A673 (cell line): ENCODE data around the gene PACS2. TPM values are rescaled to one million over a fixed set of nuclear protein-coding genes. Genes with fewer than 3 reads are reported as not detected.

Experiments
- BruUV-seq: library from RNA; stranded (reverse); fragments of 400-500 nt; replicated peaks from 2 replicates; lab custom pipeline; 2021; lab: Mats Ljungman, UMichigan
- CTCF ChIA-PET: fragments of 300-600 bp; sonication (Branson Sonifier 250); formaldehyde crosslinking; loops from one replicate; lab custom pipeline; 2022; ENCODE audit warnings: antibody characterized with exemption; lab: Charles Lee
- POLR2A ChIA-PET: fragments of 300-600 bp; sonication (Branson Sonifier 250); formaldehyde crosslinking; loops from one replicate; lab custom pipeline; 2022; ENCODE audit warnings: antibody characterized with exemption; ENCODE audit not compliant: low non-redundant PET; lab: Charles Lee
- DNase-seq: peaks from one replicate; pipeline ENCODE4 v3.0.0-alpha.2; 2015; ENCODE audit warnings: low spot score
- H3K27ac ChIP-seq: fragments of 200-600 bp; sonication (generic); 2 replicates; pipeline ENCODE4 v1.5.1; 2016; ENCODE audit warnings: mixed run types, low read depth, mild to moderate bottlenecking, mixed read lengths, antibody characterized with exemption, low read length; ENCODE audit not compliant: poor library complexity, severe bottlenecking
- H3K27me3 ChIP-seq: fragments of 200-600 bp; sonication (generic); replicated peaks from 2 replicates; pipeline ENCODE4 v1.6.1; 2017; ENCODE audit warnings: mixed run types, low read depth, mild to moderate bottlenecking, mixed read lengths, antibody characterized with exemption, low read length; ENCODE audit not compliant: insufficient read depth, poor library complexity
- H3K36me3 ChIP-seq: fragments of 200-600 bp; sonication (generic); 2 replicates; pipeline ENCODE4 v1.6.1; 2016; ENCODE audit warnings: mixed run types, mild to moderate bottlenecking, mixed read lengths, antibody characterized with exemption, low read length; ENCODE audit not compliant: insufficient read depth, poor library complexity, severe bottlenecking
- H3K4me1 ChIP-seq: fragments of 200-600 bp; sonication (generic); 2 replicates; pipeline ENCODE4 v1.6.1; 2017; ENCODE audit warnings: mixed run types, mild to moderate bottlenecking, mixed read lengths, antibody characterized with exemption, low read length; ENCODE audit not compliant: insufficient read depth, poor library complexity, severe bottlenecking
- H3K4me3 ChIP-seq: fragments of 200-600 bp; sonication (generic); 2 replicates; pipeline ENCODE4 v1.5.1; 2016; ENCODE audit warnings: low read depth, mixed run types, mild to moderate bottlenecking, mixed read lengths, low read length; ENCODE audit not compliant: poor library complexity, severe bottlenecking
- H3K9me3 ChIP-seq: fragments of 200-600 bp; sonication (generic); 2 replicates; pipeline ENCODE4 v1.6.1; 2016; ENCODE audit warnings: mixed run types, low read depth, mild to moderate bottlenecking, mixed read lengths, antibody characterized with exemption, low read length; ENCODE audit not compliant: poor library complexity, severe bottlenecking
- EZH2 ChIP-seq: fragments of 200-600 bp; sonication (generic); IDR thresholded peaks from 2 replicates; pipeline ENCODE4 v1.6.1; 2017; ENCODE audit warnings: borderline replicate concordance, low read depth, mild to moderate bottlenecking, mixed read lengths, antibody characterized with exemption, low read length; ENCODE audit not compliant: poor library complexity, severe bottlenecking
- intact Hi-C: fragments of 100-400 bp; cut with micrococcal nuclease; formaldehyde crosslinking; loops from one replicate; pipeline ENCODE4 v1.10.0; 2022; ENCODE audit not compliant: unreplicated experiment
- total RNA-seq: library from RNA; stranded (reverse); gene quantifications from 2 replicates; pipeline ENCODE4 v1.2.3, GENCODE V29; 2021
- TF ChIP-seq, protein P1 (sequence below): fragments of 300-800, 200-600 bp; sonication (generic); conservative IDR thresholded peaks from 2 replicates; pipeline ENCODE4 v1.5.1; 2017; ENCODE audit warnings: low read depth, mild to moderate bottlenecking, antibody characterized with exemption, low read length, moderate library complexity, mixed read lengths

The PACS2 gene
- total RNA-seq, 1 experiment from 2014 or later, result 52.5 TPM

GRCh38 chr14:105311838-105312237 is 2.7 kb upstream of the PACS2 start:
- no peak overlapping the region for H3K4me3 ChIP-seq
- no peaks in the 10 kb centered on the region for H3K9me3 ChIP-seq
- no peaks in the 10 kb centered on the region for H3K27me3 ChIP-seq
- no peaks in the 10 kb centered on the region for H3K36me3 ChIP-seq
- peaks cover 14% of the 10 kb centered on the region for H3K4me1 ChIP-seq
- TF ChIP-seq EZH2, result no peak
- TF ChIP-seq, protein P1, sequence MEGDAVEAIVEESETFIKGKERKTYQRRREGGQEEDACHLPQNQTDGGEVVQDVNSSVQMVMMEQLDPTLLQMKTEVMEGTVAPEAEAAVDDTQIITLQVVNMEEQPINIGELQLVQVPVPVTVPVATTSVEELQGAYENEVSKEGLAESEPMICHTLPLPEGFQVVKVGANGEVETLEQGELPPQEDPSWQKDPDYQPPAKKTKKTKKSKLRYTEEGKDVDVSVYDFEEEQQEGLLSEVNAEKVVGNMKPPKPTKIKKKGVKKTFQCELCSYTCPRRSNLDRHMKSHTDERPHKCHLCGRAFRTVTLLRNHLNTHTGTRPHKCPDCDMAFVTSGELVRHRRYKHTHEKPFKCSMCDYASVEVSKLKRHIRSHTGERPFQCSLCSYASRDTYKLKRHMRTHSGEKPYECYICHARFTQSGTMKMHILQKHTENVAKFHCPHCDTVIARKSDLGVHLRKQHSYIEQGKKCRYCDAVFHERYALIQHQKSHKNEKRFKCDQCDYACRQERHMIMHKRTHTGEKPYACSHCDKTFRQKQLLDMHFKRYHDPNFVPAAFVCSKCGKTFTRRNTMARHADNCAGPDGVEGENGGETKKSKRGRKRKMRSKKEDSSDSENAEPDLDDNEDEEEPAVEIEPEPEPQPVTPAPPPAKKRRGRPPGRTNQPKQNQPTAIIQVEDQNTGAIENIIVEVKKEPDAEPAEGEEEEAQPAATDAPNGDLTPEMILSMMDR, result no peak
- no peak for DNase-seq
- CTCF ChIA-PET, result no interaction called here
- POLR2A ChIA-PET, result no interaction called here
- no TSS peak for BruUV-seq
- intact Hi-C loops, result no loop called here
- no peak overlapping the region for H3K27ac ChIP-seq

- BruUV-seq, result no TSS peak
- Histone ChIP-seq H3K36me3 (no peaks in the 10 kb centered on the region), H3K4me3 (no peak overlapping the region), H3K27ac (no peak overlapping the region), H3K27me3 (no peaks in the 10 kb centered on the region), H3K9me3 (no peaks in the 10 kb centered on the region), H3K4me1 (peaks cover 17% of the 10 kb centered on the region)
- DNase-seq, result no peak
- ChIA-PET POLR2A (no interaction called here), CTCF (no interaction called here)
- no peak for TF ChIP-seq EZH2
- intact Hi-C loops, result no loop called here
Measured at GRCh38 chr14:105312973-105313372, 1.6 kb upstream of the PACS2 start.

DNA sequence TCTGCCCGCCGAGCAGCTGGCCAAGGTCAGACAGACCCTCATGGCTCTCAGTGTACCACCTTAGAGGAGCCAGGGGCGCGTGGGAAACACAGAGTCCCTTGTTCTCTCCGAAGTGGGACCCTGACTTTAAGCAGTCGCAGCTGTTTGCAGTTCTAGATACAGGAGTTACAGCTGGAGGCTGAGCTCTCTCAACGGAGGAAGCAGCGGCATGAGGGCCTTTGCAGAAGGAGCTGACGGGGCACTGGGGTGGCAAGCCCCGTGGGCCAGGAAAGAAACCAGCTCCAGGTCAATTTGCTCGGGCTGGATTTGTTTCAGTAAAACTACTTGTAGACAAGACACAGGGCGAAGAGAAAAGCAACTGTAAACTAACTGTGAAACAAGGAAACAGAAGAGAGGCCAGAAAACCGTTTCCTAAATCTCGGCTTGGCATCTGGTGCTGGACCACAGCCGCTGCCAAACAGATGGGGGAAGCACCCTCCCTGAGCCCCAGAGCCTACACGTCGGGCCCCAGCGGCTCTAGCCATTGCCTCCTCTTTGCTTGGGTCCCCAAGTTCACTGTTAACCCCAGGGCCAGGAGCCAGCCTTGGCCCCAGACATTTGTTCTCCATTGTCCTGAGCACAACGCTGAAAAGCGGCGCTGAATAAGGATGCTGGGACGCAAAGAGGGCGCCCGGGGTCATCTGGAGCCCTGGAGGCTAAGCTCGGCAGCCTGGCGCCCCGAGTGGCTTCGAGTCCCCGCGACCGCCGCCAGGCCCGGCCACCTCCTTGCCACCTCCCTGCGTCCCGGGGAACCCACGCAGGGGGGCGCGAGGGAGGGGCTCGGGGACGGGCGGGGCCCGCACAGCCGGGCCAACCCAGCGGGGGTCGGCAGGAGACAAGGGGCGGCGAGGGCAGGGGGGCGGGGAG is 914 bp upstream of the PACS2 start:
- Histone ChIP-seq H3K4me1 (peaks cover 17% of the 10 kb centered on the region), H3K9me3 (no peaks in the 10 kb centered on the region), H3K27me3 (no peaks in the 10 kb centered on the region), H3K27ac (peak overlapping the region; percentile 38), H3K36me3 (no peaks in the 10 kb centered on the region), H3K4me3 (peak overlapping the region; percentile 50)
- no TSS peak for BruUV-seq
- ChIA-PET CTCF (interaction anchor here (0.6 to 1.5 kb wide), 3 partner anchors 12 to 118 kb away, joined by 3 to 6 read pairs (median 3); partner anchors contain the start of gene BRF1), POLR2A (no interaction called here)
- TF ChIP-seq, protein P1, result no peak
- TF ChIP-seq EZH2, result no peak
- intact Hi-C loops, result no loop called here
- DNase-seq, result no peak
